Measurements from ENCODE around the gene CAMKK1. TPM values are rescaled to one million over a fixed set of nuclear protein-coding genes. Genes with fewer than 3 reads are reported as not detected.

Gene CAMKK1
- total RNA-seq, 6 donors from 2014 or later, result 4.9 to 23.0 (median 11.0) TPM

- H3K27ac ChIP-seq, result no peak overlapping the region
- no peak for TF ChIP-seq POLR2AphosphoS5 (IDR thresholded peaks at IDR 0.05)
- TF ChIP-seq CTCF (IDR thresholded peaks at IDR 0.05), result no peak
- TF ChIP-seq EP300 (IDR thresholded peaks at IDR 0.05), result no peak
- no peak for TF ChIP-seq POLR2A (IDR thresholded peaks at IDR 0.05)
- H3K4me1 ChIP-seq, result peaks cover 16 to 20% (median 18%) of the 10 kb centered on the region in 4 donors
- peaks cover 0 to 9% (median 2%) of the 10 kb centered on the region in 4 donors for H3K36me3 ChIP-seq
- H3K27me3 ChIP-seq, result no peaks in the 10 kb centered on the region
- ATAC-seq (ENCODE audit: low FRiP score in 2 of 2), result no peak
- 63 to 71% methylated on average over 5 to 9 of the region's 9 CpGs for WGBS, 2 donors
- no peaks in the 10 kb centered on the region for H3K9me3 ChIP-seq
- no peak overlapping the region for H3K4me3 ChIP-seq
- no peak for DNase-seq
These were observed 44.5 kb downstream of the CAMKK1 start for GRCh38 chr17:3848229-3848835.

- H3K4me1 ChIP-seq, result peaks cover 16 to 20% (median 18%) of the 10 kb centered on the region in 4 donors
- H3K27ac ChIP-seq, result no peak overlapping the region
- DNase-seq (no peak), ATAC-seq (ENCODE audit: low FRiP score in 2 of 2) (no peak)
- no peak overlapping the region for H3K4me3 ChIP-seq
- H3K27me3 ChIP-seq, result no peaks in the 10 kb centered on the region
- no peaks in the 10 kb centered on the region for H3K9me3 ChIP-seq
- TF ChIP-seq POLR2A (IDR thresholded peaks at IDR 0.05) (no peak), POLR2AphosphoS5 (IDR thresholded peaks at IDR 0.05) (no peak), CTCF (IDR thresholded peaks at IDR 0.05) (no peak), EP300 (IDR thresholded peaks at IDR 0.05) (no peak)
- WGBS, 2 donors, result 93 to 96% methylated on average over 5 to 9 of the region's 9 CpGs
- peaks cover 6 to 19% (median 8%) of the 10 kb centered on the region in 4 donors for H3K36me3 ChIP-seq
These were observed 45.6 kb downstream of the CAMKK1 start for GRCh38 chr17:3847165-3847670.

- Histone ChIP-seq H3K36me3 (peaks cover 6 to 25% (median 11%) of the 10 kb centered on the region in 4 donors), H3K27ac (peak overlapping the region in 3 of 4 donors; percentile 93 to 98 (median 94)), H3K9me3 (no peaks in the 10 kb centered on the region), H3K4me3 (peak overlapping the region in 3 of 4 donors; percentile 70 to 96 (median 80)), H3K4me1 (peaks cover 16 to 20% (median 18%) of the 10 kb centered on the region in 4 donors), H3K27me3 (no peaks in the 10 kb centered on the region)
- DNase-seq (no peak), ATAC-seq (ENCODE audit: low FRiP score in 2 of 2) (no peak)
- 46 to 48% methylated on average over 17 of the region's 17 CpGs for WGBS, 2 donors
- TF ChIP-seq EP300 (IDR thresholded peaks at IDR 0.05), result no peak
- TF ChIP-seq CTCF (IDR thresholded peaks at IDR 0.05), result no peak
- TF ChIP-seq POLR2AphosphoS5 (IDR thresholded peaks at IDR 0.05), result no peak
- no peak for TF ChIP-seq POLR2A (IDR thresholded peaks at IDR 0.05)
These were observed 46.3 kb downstream of the CAMKK1 start for GRCh38 chr17:3846437-3847164.

- Histone ChIP-seq H3K27ac (peak within 1 kb of the TSS; percentile 87 to 98 (median 94)), H3K27me3 (no peaks in the 10 kb centered on the region), H3K36me3 (peaks cover 6 to 33% (median 13%) of the 10 kb centered on the region in 4 donors), H3K4me1 (peaks cover 16 to 20% (median 18%) of the 10 kb centered on the region in 4 donors), H3K9me3 (no peaks in the 10 kb centered on the region), H3K4me3 (peak within 1 kb of the TSS; percentile 70 to 96 (median 81))
- TF ChIP-seq CTCF (IDR thresholded peaks at IDR 0.05) (peak; percentile 95 to 100 (median 98)), EP300 (IDR thresholded peaks at IDR 0.05) (peak in 1 of 4 donors; percentile 16), POLR2AphosphoS5 (IDR thresholded peaks at IDR 0.05) (peak; percentile 87), POLR2A (IDR thresholded peaks at IDR 0.05) (peak in 3 of 4 donors; percentile 66 to 91 (median 88))
- DNase-seq, result peak; percentile 96 to 98
- ATAC-seq (ENCODE audit: low FRiP score in 2 of 2), result peak; percentile 98 to 100
- WGBS, 2 donors, result 0% methylated on average over 22 to 40 of the region's 76 CpGs
These were observed 47.0 kb downstream of the CAMKK1 start, which contains the start of gene NCBP3 for GRCh38 chr17:3845621-3846436. Gene NCBP3 (minus strand): TSS chr17:3846246. CDS start chr17:3846223, 23 bp downstream.
